HG03571 (cell line): ENCODE measurements around the gene PAQR4.
"Not testable (repeated sequence)": the region's sequence is repeated elsewhere in the genome, so short reads cannot be mapped to it uniquely, and the experiment has no call there.

ENCODE experiments used
- ATAC-seq: cut with Tn5 transposase; IDR thresholded peaks from one replicate; pipeline ENCODE4 v1.9.1; 2021; ENCODE audit not compliant: unreplicated experiment

PAQR4 gene

DNA sequence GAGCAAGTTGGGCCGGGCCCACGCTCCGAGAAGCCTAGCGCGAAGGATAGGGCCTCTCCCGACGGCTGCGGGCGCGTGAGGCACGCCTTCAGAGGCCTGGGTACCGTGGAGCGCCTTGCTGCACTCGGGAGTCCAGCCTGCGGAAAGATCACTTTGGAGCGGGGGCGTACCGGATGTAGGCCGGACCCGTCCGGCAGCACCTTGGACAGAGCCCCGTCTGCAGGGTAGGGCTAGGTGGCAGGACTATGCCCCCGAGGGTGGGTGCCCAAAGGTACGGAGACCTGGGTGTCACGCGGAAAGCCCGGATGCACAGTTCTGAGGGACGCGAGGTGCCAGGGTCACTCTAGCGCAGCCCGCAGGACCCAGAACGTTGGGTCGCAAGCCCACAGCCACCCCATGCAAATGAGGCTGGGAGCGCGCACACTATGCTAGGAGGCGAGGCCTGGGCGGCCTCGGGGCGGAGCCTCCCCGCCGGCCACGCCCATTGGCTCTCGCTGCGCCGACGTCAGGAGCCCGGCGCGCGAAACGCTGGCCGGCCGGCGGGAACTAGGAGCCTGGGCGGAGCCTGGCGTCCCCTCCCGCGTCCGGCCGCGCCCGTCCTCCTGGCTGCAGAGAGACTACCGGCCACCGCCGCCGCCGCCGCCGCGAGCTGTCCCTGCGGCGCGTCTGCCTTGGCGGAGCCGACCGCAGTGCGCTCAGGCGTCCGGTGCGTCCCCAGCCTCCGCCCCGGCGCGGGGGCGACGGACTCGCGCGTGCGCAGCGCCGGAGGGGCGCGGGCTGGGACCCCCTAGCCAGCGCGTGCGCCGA is at the start of gene PAQR4:
PAQR4 (plus strand) TSS at position 611 of the 807 bp plus-strand sequence. CDS start 327 bp downstream, outside the sequence.
- peak; percentile 65 for ATAC-seq

DNA sequence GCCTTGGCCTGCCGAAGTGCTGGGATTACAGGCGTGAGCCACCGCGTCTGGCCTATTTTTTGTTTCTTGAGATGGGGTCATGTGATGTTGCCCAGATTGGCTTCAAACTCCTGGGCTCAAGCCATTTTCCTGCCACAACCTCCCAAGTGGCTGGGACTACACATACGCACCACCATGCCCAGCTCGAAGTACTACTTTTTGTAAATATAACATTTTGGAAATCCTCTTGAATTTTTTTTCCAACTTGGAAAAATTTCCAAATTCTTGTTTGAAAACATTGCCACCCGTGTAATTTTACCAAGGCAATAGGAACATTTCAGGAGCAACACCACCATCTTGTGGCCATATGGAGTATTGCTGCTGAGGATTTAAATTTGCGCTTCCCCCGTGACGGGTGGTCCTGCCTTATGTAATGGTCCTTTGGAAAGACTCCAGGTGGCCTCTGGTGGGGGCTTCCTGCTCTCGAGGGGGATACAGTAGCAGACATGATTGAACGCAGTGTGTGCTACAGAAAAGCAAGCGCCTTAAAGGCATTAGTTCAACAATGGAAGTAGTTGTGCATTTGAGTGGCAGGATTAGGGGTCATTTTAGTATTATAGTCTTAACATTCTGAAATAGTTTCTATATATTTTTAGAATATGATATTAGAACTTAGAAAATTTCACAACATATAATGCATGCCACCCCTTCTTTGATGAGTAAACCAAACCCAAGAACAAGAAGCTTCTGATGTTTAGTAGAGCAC is 49.5 kb upstream of the PAQR4 start:
- ATAC-seq: no peak

GRCh38 chr16:2923481-2923880 is 45.7 kb upstream of the PAQR4 start:
- ATAC-seq: no peak

DNA sequence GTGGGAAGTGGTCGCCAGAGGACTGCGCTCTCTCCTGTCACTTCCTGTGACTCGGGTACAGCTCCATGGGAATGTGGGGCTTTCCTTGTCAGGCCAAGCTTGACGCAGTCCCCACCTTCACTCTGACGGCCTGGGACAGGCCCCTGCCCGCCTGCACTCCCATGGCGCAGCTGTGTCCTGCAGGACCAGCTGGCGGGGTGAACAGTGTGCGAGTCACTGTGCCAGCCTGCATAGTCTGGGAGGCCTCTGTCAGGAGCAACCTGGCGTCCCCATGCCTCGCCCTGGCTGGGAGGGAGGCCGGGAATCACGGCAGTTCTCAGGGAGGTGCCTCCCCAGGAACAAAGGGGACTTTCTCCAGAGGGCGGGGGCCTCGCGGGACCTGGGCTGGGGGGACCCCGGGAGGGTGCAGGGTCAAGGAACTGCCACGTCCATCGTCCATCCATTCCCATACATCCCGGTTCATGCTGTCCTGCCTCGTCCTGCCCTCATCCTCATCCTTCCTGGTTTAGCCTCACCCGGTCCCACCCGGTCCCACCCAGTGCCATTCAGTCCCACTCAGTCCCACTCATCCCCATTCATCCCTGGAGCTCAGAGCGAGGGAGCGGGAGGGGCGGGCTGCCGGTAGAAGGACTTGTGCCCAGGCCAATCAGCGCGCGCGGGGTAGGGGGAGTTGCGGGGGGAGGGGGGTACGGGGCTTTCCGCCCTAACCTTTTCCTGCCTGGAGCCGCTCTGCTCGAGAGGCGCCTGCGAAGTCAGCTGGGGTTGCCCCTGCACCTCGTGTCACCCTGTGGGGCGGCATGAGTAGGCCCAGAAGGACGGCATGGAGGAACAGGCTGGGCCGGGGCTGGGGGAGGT is 44.0 kb upstream of the PAQR4 start:
- ATAC-seq: no peak

- ATAC-seq: no peak
These were observed 43.0 kb upstream of the PAQR4 start for GRCh38 chr16:2925951-2926649.

DNA sequence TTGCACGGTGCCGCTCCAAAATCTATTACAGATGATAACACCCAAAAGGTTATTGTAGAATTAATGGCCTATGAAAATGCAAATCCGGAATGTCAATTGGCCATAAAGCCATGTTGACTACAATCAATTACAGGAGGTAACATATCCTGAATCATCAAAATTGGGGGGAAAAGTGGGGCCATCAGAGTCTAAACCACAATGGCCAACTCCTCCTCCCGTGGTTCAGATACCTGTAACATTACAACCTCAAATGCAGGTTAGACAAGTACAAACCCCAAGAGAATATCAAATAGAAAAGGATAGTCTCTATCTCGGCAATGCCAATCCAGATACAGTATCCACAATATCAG is 42.5 kb upstream of the PAQR4 start:
- no peak for ATAC-seq

DNA sequence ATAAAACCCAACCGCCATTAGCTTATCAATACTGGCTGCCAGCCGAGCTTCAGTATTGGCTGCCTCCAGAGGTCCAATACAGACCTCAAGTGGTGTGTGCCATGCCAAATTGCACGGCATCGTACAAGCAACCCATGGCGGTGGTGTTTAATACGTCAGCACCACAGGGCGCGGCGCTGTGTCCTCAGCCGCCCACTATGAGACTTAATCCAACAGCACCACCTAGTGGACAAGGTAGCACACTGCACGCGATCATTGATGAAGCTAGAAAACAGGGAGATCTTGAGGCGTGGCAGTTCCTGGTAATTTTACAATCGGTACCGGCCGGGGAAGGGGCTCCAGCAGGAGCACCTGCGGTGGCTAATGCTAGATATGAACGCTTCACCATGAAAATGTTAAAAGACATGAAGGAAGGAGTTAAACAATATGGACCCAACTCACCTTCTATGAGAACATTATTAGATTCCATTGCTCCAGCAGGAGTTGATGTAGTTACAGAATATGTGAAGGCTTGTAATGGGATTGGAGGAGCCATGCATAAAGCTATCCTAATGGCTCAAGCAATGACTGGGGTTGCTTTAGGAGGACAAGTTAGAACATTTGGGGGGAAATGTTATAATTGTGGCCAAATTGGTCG is 42.0 kb upstream of the PAQR4 start:
- ATAC-seq: no peak

GRCh38 chr16:2928151-2928550 is 41.0 kb upstream of the PAQR4 start:
- ATAC-seq: not testable (repeated sequence)

DNA sequence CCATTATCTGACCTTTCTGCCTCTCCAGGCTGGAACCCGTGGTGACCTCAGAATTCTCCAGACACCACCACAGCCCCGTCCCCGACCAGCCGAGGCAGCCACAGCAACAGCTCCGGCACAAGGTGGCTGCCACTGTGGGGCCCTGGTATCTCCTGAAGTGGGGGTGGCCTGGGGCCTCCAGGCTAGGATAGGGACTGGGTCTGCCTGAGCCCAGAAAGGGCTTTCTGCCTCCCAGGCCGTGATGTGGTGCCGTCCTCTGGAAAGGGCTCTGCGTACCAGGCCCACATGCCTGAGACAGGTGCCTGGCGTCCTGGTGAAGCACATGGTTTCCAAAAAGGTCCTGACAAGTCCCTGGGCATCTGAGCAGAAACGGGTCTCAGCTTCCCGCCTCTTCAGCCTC is 40.4 kb upstream of the PAQR4 start:
- no peak for ATAC-seq

GRCh38 chr16:2929693-2930092 is 39.5 kb upstream of the PAQR4 start:
- ATAC-seq: no peak

- no peak for ATAC-seq
These were observed 38.9 kb upstream of the PAQR4 start for GRCh38 chr16:2930236-2930635.

GRCh38 chr16:2931231-2931914 is 37.8 kb upstream of the PAQR4 start:
- not testable (repeated sequence) for ATAC-seq

GRCh38 chr16:2933136-2933535 is 36.0 kb upstream of the PAQR4 start:
- no peak for ATAC-seq

- no peak for ATAC-seq
These were observed 35.4 kb upstream of the PAQR4 start for GRCh38 chr16:2933701-2934100.

DNA sequence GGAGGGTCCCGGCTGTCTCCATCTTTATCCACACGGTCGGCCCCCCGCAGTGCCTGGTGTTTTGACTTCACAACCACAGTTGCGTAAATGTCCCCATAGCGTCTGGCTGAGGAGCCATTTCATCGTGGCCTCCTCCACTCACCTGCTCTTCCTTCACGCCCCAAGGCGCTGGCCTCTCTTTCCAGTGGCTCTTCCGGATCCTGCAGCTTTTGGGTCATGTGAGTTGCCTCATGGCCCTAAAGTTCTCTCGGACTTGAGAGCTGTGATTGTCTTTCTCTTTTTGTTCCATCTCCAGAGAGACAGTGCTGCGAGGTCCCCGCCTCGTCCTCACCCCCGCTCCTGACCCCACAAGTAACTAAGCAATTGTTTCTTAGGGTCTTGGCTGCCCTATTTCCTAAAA is 34.7 kb upstream of the PAQR4 start:
- ATAC-seq: no peak

- ATAC-seq: no peak
These were observed 32.6 kb upstream of the PAQR4 start for GRCh38 chr16:2936436-2937011.

GRCh38 chr16:2937170-2937569 is 32.0 kb upstream of the PAQR4 start:
- no peak for ATAC-seq

DNA sequence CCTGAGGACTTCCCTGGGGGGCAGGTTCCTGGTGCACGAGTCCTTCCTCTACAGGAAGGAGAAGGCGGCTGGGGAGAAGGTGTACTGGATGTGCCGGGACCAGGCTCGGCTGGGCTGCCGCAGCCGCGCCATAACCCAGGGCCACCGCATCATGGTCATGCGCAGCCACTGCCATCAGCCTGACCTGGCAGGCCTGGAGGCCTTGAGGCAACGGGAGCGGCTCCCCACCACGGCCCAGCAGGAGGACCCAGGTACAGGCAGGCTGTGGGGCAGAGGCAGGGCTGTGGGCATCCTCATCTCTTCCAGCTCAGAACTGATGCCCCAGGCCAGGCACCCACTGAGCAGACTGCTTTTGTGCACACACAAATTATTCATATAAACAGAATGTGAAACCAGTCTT is 30.9 kb upstream of the PAQR4 start:
- ATAC-seq: no peak

GRCh38 chr16:2939968-2940367 is 29.2 kb upstream of the PAQR4 start:
- no peak for ATAC-seq
